ENCODE data around the gene ZNF200. TPM values are rescaled to one million over a fixed set of nuclear protein-coding genes. Genes with fewer than 3 reads are reported as not detected.

The ZNF200 gene
- total RNA-seq, 1 experiment from 2014 or later, result 13.2 TPM

DNA sequence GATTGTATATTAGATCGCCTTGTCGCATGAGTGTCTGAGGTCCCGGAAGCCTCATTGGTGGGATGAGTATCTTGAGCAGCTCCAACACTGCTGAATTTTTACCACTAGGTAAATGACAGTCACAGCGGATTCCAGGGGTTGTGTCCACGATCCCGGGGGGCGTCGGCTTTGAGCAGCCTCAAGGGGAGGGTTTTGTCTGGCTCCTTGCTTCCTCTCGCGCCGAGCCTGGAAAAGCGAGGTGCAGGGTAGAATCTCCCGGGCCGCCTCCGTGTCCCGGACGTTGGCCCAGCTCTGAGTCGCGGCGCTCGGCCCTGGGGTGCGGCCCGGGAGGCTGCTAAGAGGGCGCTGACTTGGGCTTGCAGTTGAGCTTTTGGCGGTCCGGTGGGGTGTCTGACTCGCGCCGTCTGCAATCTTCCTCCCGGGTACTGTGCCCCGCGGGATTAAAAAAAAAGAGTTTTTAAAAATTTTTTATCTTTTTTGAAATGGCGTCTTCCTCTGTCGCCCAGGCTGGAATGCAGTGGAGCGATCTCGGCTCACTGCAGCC is 42.4 kb downstream of the ZNF200 start:
- no peak overlapping the region for H3K4me2 ChIP-seq
- CTCF ChIA-PET, result interaction anchor here (0.6 kb wide), 1 partner anchor 208 kb away, joined by 3 read pairs; the partner anchor contains the start of genes ZNF174 and ZSCAN32
- BruUV-seq (replicated peaks), result no TSS peak
- no peak overlapping the region for H2AFZ ChIP-seq
- 0 out of 2 replicates have a peak, but pooled peaks cover under 1% of the 10 kb centered on the region for H3K4me1 ChIP-seq (replicated peaks; ENCODE audit: insufficient read depth)
- H3F3A ChIP-seq (ENCODE audit: insufficient read depth, low read depth), result peaks cover 21% of the 10 kb centered on the region; the same call in 1 of the 2 replicates
- intact Hi-C loops (cut with micrococcal nuclease; ENCODE audit: unreplicated experiment), result no loop called here
- no peaks in the 10 kb centered on the region for H4K20me1 ChIP-seq (ENCODE audit: insufficient read depth)
- no peaks in the 10 kb centered on the region for H3K79me2 ChIP-seq (ENCODE audit: low read depth)
- TF ChIP-seq, protein P1, sequence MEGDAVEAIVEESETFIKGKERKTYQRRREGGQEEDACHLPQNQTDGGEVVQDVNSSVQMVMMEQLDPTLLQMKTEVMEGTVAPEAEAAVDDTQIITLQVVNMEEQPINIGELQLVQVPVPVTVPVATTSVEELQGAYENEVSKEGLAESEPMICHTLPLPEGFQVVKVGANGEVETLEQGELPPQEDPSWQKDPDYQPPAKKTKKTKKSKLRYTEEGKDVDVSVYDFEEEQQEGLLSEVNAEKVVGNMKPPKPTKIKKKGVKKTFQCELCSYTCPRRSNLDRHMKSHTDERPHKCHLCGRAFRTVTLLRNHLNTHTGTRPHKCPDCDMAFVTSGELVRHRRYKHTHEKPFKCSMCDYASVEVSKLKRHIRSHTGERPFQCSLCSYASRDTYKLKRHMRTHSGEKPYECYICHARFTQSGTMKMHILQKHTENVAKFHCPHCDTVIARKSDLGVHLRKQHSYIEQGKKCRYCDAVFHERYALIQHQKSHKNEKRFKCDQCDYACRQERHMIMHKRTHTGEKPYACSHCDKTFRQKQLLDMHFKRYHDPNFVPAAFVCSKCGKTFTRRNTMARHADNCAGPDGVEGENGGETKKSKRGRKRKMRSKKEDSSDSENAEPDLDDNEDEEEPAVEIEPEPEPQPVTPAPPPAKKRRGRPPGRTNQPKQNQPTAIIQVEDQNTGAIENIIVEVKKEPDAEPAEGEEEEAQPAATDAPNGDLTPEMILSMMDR (conservative IDR thresholded peaks at IDR 0.05), result no peak
- no peak for TF ChIP-seq EZH2 (IDR thresholded peaks at IDR 0.05; ENCODE audit: low read depth)
- H3K4me3 ChIP-seq, result no peak overlapping the region
- DNase-seq, result no peak
- no peaks in the 10 kb centered on the region for H3K9me3 ChIP-seq (ENCODE audit: insufficient read depth, low read depth)
- POLR2A ChIA-PET (ENCODE audit: unreplicated experiment), result no interaction called here
- no peaks in the 10 kb centered on the region for H3K36me3 ChIP-seq (ENCODE audit: low read depth)
- H3K9me2 ChIP-seq (ENCODE audit: insufficient read depth), result no peaks in the 10 kb centered on the region
- no peak overlapping the region for H3K27ac ChIP-seq
- no peaks in the 10 kb centered on the region; the same call in 1 of the 2 replicates for H3K27me3 ChIP-seq (ENCODE audit: insufficient read depth, low read depth)

DNA sequence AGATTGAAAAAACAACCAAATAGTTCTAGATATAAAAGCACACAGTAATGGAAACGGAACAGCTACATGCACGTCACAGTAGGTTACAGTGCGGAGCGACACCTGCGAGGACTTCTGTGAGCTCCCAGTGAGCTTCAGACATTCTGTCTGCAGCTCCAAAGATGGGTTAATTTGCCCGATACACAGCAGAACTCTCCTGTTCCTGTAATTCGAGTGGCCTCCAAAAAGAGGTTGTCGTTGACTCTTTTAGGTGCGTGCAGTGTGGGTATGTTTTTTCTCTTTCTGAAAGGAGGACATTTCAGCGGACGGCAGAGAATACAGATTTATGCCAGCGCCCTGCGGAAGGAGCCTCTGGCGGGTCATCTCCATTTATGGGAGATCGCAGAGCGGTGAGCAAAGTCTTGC is 44.0 kb downstream of the ZNF200 start:
- intact Hi-C loops (cut with micrococcal nuclease; ENCODE audit: unreplicated experiment), result no loop called here
- no TSS peak for BruUV-seq (replicated peaks)

DNA sequence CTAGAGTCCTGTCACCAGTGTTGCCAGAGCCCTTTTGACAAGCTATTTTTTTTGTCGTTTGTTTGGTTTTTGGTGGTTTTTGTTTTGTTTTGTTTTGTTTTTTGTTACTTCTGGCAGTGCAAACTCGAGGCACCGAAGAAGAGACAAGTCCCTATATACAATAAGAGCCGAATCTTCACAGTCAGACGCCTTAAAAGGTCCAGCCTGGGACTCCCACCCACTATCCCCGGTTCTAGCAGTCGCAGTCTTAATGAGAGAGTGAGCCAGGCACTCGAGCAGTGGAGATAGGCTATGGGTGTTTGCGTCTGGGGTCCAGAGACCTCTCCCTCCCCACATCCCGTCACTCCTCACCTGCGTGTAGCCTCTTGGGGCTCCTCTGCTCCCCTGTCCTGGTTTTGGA is 45.1 kb downstream of the ZNF200 start:
- no peak overlapping the region for H2AFZ ChIP-seq

More for the DNA sequence above, 44.0 kb downstream of the ZNF200 start:
- CTCF ChIA-PET, result interaction anchor here (0.7 kb wide), 1 partner anchor 12 kb away, joined by 6 read pairs; no protein-coding TSS in a partner anchor
- H3F3A ChIP-seq (ENCODE audit: insufficient read depth, low read depth), result peaks cover 36% of the 10 kb centered on the region; the same call in 1 of the 2 replicates
- no peak overlapping the region for H2AFZ ChIP-seq
- no peaks in the 10 kb centered on the region for H3K9me3 ChIP-seq (ENCODE audit: insufficient read depth, low read depth)
- 0 out of 2 replicates have a peak, but pooled peaks cover 5% of the 10 kb centered on the region for H3K4me1 ChIP-seq (replicated peaks; ENCODE audit: insufficient read depth)
- peak overlapping the region; percentile 56 for H3K4me2 ChIP-seq
- no peak overlapping the region for H3K27ac ChIP-seq
- no peaks in the 10 kb centered on the region for H3K27me3 ChIP-seq (ENCODE audit: insufficient read depth, low read depth)
- H3K9me2 ChIP-seq (ENCODE audit: insufficient read depth), result no peaks in the 10 kb centered on the region
- H4K20me1 ChIP-seq (ENCODE audit: insufficient read depth), result no peaks in the 10 kb centered on the region
- no peaks in the 10 kb centered on the region for H3K36me3 ChIP-seq (ENCODE audit: low read depth)
- POLR2A ChIA-PET (ENCODE audit: unreplicated experiment), result no interaction called here
- TF ChIP-seq EZH2 (IDR thresholded peaks at IDR 0.05; ENCODE audit: low read depth), result no peak
- TF ChIP-seq, protein P1 (conservative IDR thresholded peaks at IDR 0.05), result no peak
- H3K79me2 ChIP-seq (ENCODE audit: low read depth), result no peaks in the 10 kb centered on the region
- no peak overlapping the region for H3K4me3 ChIP-seq
- no peak for DNase-seq

More for the DNA sequence above, 45.1 kb downstream of the ZNF200 start:
- intact Hi-C loops (cut with micrococcal nuclease; ENCODE audit: unreplicated experiment), result loop anchor here (5.0 to 10.0 kb wide), 3 partner anchors 72 to 315 kb away; partner anchors contain the start of gene CLUAP1
- Histone ChIP-seq H3K27me3 (ENCODE audit: insufficient read depth, low read depth) (no peaks in the 10 kb centered on the region), H3K36me3 (ENCODE audit: low read depth) (no peaks in the 10 kb centered on the region), H3K4me3 (peak overlapping the region; percentile 94), H3K9me2 (ENCODE audit: insufficient read depth) (no peaks in the 10 kb centered on the region), H3F3A (ENCODE audit: insufficient read depth, low read depth) (peaks cover 37% of the 10 kb centered on the region; the same call in 1 of the 2 replicates), H3K4me1 (replicated peaks; ENCODE audit: insufficient read depth) (0 out of 2 replicates have a peak, but pooled peaks cover 5% of the 10 kb centered on the region), H3K9me3 (ENCODE audit: insufficient read depth, low read depth) (no peaks in the 10 kb centered on the region), H3K27ac (no peak overlapping the region), H3K4me2 (peak overlapping the region; percentile 95), H3K79me2 (ENCODE audit: low read depth) (no peaks in the 10 kb centered on the region), H4K20me1 (ENCODE audit: insufficient read depth) (no peaks in the 10 kb centered on the region)
- no peak for DNase-seq
- ChIA-PET POLR2A (ENCODE audit: unreplicated experiment) (no interaction called here), CTCF (no interaction called here)
- TF ChIP-seq, protein P1 (conservative IDR thresholded peaks at IDR 0.05), result no peak
- TF ChIP-seq EZH2 (IDR thresholded peaks at IDR 0.05; ENCODE audit: low read depth), result no peak
- BruUV-seq (replicated peaks), result no TSS peak
